A673 (cell line): ENCODE results near the gene FAM120A. TPM values are rescaled to one million over a fixed set of nuclear protein-coding genes. Genes with fewer than 3 reads are reported as not detected.

ENCODE experiments used
- BruUV-seq: library from RNA; stranded (reverse); fragments of 400-500 nt; replicated peaks from 2 replicates; lab custom pipeline; 2021; lab: Mats Ljungman, UMichigan
- CTCF ChIA-PET: fragments of 300-600 bp; sonication (Branson Sonifier 250); formaldehyde crosslinking; loops from one replicate; lab custom pipeline; 2022; ENCODE audit warnings: antibody characterized with exemption; lab: Charles Lee
- POLR2A ChIA-PET: fragments of 300-600 bp; sonication (Branson Sonifier 250); formaldehyde crosslinking; loops from one replicate; lab custom pipeline; 2022; ENCODE audit warnings: antibody characterized with exemption; ENCODE audit not compliant: low non-redundant PET; lab: Charles Lee
- DNase-seq: peaks from one replicate; pipeline ENCODE4 v3.0.0-alpha.2; 2015; ENCODE audit warnings: low spot score
- H3K27ac ChIP-seq: fragments of 200-600 bp; sonication (generic); 2 replicates; pipeline ENCODE4 v1.5.1; 2016; ENCODE audit warnings: mixed run types, low read depth, mild to moderate bottlenecking, mixed read lengths, antibody characterized with exemption, low read length; ENCODE audit not compliant: poor library complexity, severe bottlenecking
- H3K27me3 ChIP-seq: fragments of 200-600 bp; sonication (generic); replicated peaks from 2 replicates; pipeline ENCODE4 v1.6.1; 2017; ENCODE audit warnings: mixed run types, low read depth, mild to moderate bottlenecking, mixed read lengths, antibody characterized with exemption, low read length; ENCODE audit not compliant: insufficient read depth, poor library complexity
- H3K36me3 ChIP-seq: fragments of 200-600 bp; sonication (generic); 2 replicates; pipeline ENCODE4 v1.6.1; 2016; ENCODE audit warnings: mixed run types, mild to moderate bottlenecking, mixed read lengths, antibody characterized with exemption, low read length; ENCODE audit not compliant: insufficient read depth, poor library complexity, severe bottlenecking
- H3K4me1 ChIP-seq: fragments of 200-600 bp; sonication (generic); 2 replicates; pipeline ENCODE4 v1.6.1; 2017; ENCODE audit warnings: mixed run types, mild to moderate bottlenecking, mixed read lengths, antibody characterized with exemption, low read length; ENCODE audit not compliant: insufficient read depth, poor library complexity, severe bottlenecking
- H3K4me3 ChIP-seq: fragments of 200-600 bp; sonication (generic); 2 replicates; pipeline ENCODE4 v1.5.1; 2016; ENCODE audit warnings: low read depth, mixed run types, mild to moderate bottlenecking, mixed read lengths, low read length; ENCODE audit not compliant: poor library complexity, severe bottlenecking
- H3K9me3 ChIP-seq: fragments of 200-600 bp; sonication (generic); 2 replicates; pipeline ENCODE4 v1.6.1; 2016; ENCODE audit warnings: mixed run types, low read depth, mild to moderate bottlenecking, mixed read lengths, antibody characterized with exemption, low read length; ENCODE audit not compliant: poor library complexity, severe bottlenecking
- CTCF ChIP-seq: fragments of 300-800, 200-600 bp; sonication (generic); conservative IDR thresholded peaks from 2 replicates; pipeline ENCODE4 v1.5.1; 2017; ENCODE audit warnings: low read depth, mild to moderate bottlenecking, antibody characterized with exemption, low read length, moderate library complexity, mixed read lengths
- EZH2 ChIP-seq: fragments of 200-600 bp; sonication (generic); IDR thresholded peaks from 2 replicates; pipeline ENCODE4 v1.6.1; 2017; ENCODE audit warnings: borderline replicate concordance, low read depth, mild to moderate bottlenecking, mixed read lengths, antibody characterized with exemption, low read length; ENCODE audit not compliant: poor library complexity, severe bottlenecking
- intact Hi-C: fragments of 100-400 bp; cut with micrococcal nuclease; formaldehyde crosslinking; loops from one replicate; pipeline ENCODE4 v1.10.0; 2022; ENCODE audit not compliant: unreplicated experiment
- total RNA-seq: library from RNA; stranded (reverse); gene quantifications from 2 replicates; pipeline ENCODE4 v1.2.3, GENCODE V29; 2021

Gene FAM120A
- total RNA-seq, 1 experiment from 2014 or later = 91.0 TPM

- BruUV-seq = no TSS peak
- peak; percentile 46 for DNase-seq
- peaks cover 19% of the 10 kb centered on the region for H3K4me1 ChIP-seq
- intact Hi-C loops = no loop called here
- H3K4me3 ChIP-seq = peak within 1 kb of the TSS; percentile 85
- ChIA-PET CTCF (interaction anchor here (0.6 kb wide), 1 partner anchor 10 kb away, joined by 6 read pairs; no protein-coding TSS in a partner anchor), POLR2A (no interaction called here)
- H3K9me3 ChIP-seq = no peaks in the 10 kb centered on the region
- no peaks in the 10 kb centered on the region for H3K27me3 ChIP-seq
- H3K27ac ChIP-seq = peak within 1 kb of the TSS; percentile 93
- TF ChIP-seq CTCF (no peak), EZH2 (no peak)
- no peaks in the 10 kb centered on the region for H3K36me3 ChIP-seq
Observed at GRCh38 chr9:93576258-93577077, 125.0 kb downstream of the FAM120A start, which contains the start of gene PHF2. Gene PHF2, plus strand, starts transcription at chr9:93576584. Its CDS starts 190 bp downstream, at chr9:93576774.

GRCh38 chr9:93577078-93577974 lies 125.8 kb downstream of the FAM120A start:
- POLR2A ChIA-PET = no interaction called here
- no TSS peak for BruUV-seq
- no peaks in the 10 kb centered on the region for H3K27me3 ChIP-seq
- intact Hi-C loops = no loop called here
- CTCF ChIA-PET = no interaction called here
- peaks cover 28% of the 10 kb centered on the region for H3K4me1 ChIP-seq
- TF ChIP-seq CTCF = no peak
- TF ChIP-seq EZH2 = no peak
- H3K36me3 ChIP-seq = no peaks in the 10 kb centered on the region
- H3K4me3 ChIP-seq = peak overlapping the region; percentile 85
- H3K9me3 ChIP-seq = no peaks in the 10 kb centered on the region
- peak; percentile 23 for DNase-seq
- H3K27ac ChIP-seq = peak overlapping the region; percentile 81

- Histone ChIP-seq H3K27me3 (no peaks in the 10 kb centered on the region), H3K4me3 (peak overlapping the region; percentile 85), H3K27ac (no peak overlapping the region), H3K36me3 (no peaks in the 10 kb centered on the region), H3K9me3 (no peaks in the 10 kb centered on the region), H3K4me1 (peaks cover 31% of the 10 kb centered on the region)
- ChIA-PET POLR2A (no interaction called here), CTCF (interaction anchor here (0.8 kb wide), 1 partner anchor 12 kb away, joined by 3 read pairs; no protein-coding TSS in a partner anchor)
- BruUV-seq = no TSS peak
- intact Hi-C loops = no loop called here
- no peak for DNase-seq
- TF ChIP-seq EZH2 (no peak), CTCF (no peak)
Observed at GRCh38 chr9:93577975-93578682, 126.6 kb downstream of the FAM120A start.
